ENCODE results near the gene TMEM139.
A peak's percentile ranks its signal among the peaks of the same experiment; 100 is the strongest.

The TMEM139 gene

DNA sequence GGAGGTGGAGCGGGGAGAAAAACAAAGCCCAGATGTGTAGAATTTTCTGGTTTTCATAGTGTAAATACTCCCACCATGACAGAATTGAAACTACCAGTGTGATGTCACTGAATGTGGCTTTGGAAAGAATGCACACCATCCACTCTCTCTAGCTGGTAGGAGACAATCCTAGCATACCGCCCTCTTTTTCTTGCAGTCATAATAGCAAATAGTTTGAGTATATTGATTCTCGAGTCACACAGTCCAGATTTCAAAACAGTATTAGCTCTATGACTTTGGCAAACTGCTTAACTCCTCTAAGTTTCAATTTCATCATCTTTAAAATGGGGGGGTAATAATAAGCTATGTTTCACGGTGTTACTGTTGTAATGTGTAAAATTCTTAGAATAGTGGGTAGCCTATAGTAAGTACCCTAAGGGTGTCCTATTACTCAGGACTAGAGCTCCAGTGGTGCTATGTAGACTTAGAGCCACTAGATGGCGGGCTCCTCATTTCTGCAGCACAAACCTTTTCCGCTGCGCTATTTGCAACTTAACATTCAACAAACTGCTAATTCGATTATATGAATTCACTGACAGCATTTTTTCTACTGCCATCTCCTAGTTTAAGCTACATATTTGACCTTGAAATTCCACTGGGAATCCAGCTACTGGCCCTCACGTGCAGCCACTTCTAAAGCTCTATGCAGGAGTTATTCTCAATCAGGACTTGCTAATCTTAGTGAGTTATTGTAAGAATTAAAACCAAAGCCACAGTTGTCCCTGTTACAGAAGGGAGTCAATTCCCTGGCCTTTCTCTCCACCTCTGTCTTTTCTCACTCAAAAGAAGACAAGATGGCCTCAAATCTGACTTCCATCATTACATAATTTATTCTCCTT lies 44.2 kb upstream of the TMEM139 start:
- TF ChIP-seq EZH2 (optimal IDR thresholded peaks at IDR 0.05; ENCODE audit: low read depth, low read length), result no peak
- TF ChIP-seq, protein P1, sequence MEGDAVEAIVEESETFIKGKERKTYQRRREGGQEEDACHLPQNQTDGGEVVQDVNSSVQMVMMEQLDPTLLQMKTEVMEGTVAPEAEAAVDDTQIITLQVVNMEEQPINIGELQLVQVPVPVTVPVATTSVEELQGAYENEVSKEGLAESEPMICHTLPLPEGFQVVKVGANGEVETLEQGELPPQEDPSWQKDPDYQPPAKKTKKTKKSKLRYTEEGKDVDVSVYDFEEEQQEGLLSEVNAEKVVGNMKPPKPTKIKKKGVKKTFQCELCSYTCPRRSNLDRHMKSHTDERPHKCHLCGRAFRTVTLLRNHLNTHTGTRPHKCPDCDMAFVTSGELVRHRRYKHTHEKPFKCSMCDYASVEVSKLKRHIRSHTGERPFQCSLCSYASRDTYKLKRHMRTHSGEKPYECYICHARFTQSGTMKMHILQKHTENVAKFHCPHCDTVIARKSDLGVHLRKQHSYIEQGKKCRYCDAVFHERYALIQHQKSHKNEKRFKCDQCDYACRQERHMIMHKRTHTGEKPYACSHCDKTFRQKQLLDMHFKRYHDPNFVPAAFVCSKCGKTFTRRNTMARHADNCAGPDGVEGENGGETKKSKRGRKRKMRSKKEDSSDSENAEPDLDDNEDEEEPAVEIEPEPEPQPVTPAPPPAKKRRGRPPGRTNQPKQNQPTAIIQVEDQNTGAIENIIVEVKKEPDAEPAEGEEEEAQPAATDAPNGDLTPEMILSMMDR (IDR thresholded peaks at IDR 0.05; ENCODE audit: low read length), result peak; percentile 98
- DNase-seq, result peak; percentile 82
- Histone ChIP-seq H3K9me2 (replicated peaks; ENCODE audit: insufficient read depth, low read length) (no peaks in the 10 kb centered on the region), H3K4me3 (ENCODE audit: low read length) (no peak overlapping the region), H3K27me3 (replicated peaks; ENCODE audit: insufficient read depth, low read length) (no peaks in the 10 kb centered on the region), H3K4me1 (ENCODE audit: low read length) (no peaks in the 10 kb centered on the region), H3K4me2 (ENCODE audit: low read depth, low read length) (no peak overlapping the region), H4K20me1 (ENCODE audit: insufficient read depth, low read length) (no peaks in the 10 kb centered on the region), H3K79me2 (ENCODE audit: low read length) (no peaks in the 10 kb centered on the region), H2AFZ (ENCODE audit: low read length) (no peak overlapping the region), H3K9ac (ENCODE audit: low read length) (no peak overlapping the region), H3F3A (ENCODE audit: insufficient read depth, low read length) (no peaks in the 10 kb centered on the region), H3K27ac (ENCODE audit: low read length) (no peak overlapping the region), H3K9me3 (replicated peaks; ENCODE audit: insufficient read depth, low read length) (no peaks in the 10 kb centered on the region), H3K36me3 (replicated peaks; ENCODE audit: insufficient read depth, low read length) (no peaks in the 10 kb centered on the region)

DNA sequence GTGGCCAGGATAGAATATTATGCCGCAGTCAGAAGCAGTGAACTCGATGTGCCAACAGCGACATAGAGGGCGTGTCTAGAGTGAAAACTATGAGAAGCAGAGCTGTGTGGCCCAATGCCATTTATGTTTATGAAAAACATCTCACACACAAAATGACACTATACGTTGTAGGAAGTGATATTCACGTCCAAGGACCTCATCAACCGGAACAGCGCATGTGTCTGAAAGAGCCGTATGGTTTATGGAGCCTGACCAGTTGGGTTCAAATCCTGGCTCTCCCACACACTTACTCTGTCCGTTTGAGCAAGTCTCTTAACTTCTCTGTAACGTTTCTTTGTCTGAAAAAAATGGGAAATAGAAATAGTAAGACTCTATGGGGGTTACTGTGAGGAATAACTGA lies 42.5 kb upstream of the TMEM139 start:
- Histone ChIP-seq H3K9ac (ENCODE audit: low read length) (no peak overlapping the region), H2AFZ (ENCODE audit: low read length) (no peak overlapping the region), H3K4me3 (ENCODE audit: low read length) (no peak overlapping the region), H3K9me2 (replicated peaks; ENCODE audit: insufficient read depth, low read length) (no peaks in the 10 kb centered on the region), H3K36me3 (replicated peaks; ENCODE audit: insufficient read depth, low read length) (no peaks in the 10 kb centered on the region), H3K4me1 (ENCODE audit: low read length) (peaks cover 5% of the 10 kb centered on the region; the same call in 1 of the 2 replicates), H3K79me2 (ENCODE audit: low read length) (no peaks in the 10 kb centered on the region), H4K20me1 (ENCODE audit: insufficient read depth, low read length) (no peaks in the 10 kb centered on the region), H3K4me2 (ENCODE audit: low read depth, low read length) (no peak overlapping the region), H3K27ac (ENCODE audit: low read length) (no peak overlapping the region), H3F3A (ENCODE audit: insufficient read depth, low read length) (no peaks in the 10 kb centered on the region), H3K27me3 (replicated peaks; ENCODE audit: insufficient read depth, low read length) (no peaks in the 10 kb centered on the region), H3K9me3 (replicated peaks; ENCODE audit: insufficient read depth, low read length) (no peaks in the 10 kb centered on the region)
- TF ChIP-seq EZH2phosphoT487 (IDR thresholded peaks at IDR 0.05; ENCODE audit: low read length), result no peak
- TF ChIP-seq, protein P1 (IDR thresholded peaks at IDR 0.05; ENCODE audit: low read length), result no peak
- no peak for TF ChIP-seq EZH2 (optimal IDR thresholded peaks at IDR 0.05; ENCODE audit: low read depth, low read length)
- no peak for DNase-seq

DNA sequence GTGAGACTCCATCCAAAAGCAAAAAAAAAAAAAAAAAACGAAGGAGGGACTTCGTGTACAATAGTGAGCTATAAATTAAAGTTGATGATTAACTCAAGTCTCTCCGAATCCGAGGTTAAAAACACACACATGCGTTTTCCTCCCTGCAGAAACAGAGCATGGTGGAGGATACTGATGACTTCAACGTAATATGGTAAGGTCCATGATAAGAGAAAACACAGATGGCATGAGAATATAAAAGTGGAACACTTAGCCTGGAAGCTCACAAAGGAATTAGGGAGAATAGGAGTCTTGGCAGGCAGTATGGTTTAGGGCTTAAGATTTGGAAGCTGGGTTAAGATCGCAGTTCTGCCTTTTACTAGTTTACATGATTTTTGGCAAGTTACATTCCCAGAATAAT lies 41.6 kb upstream of the TMEM139 start:
- Histone ChIP-seq H3K4me2 (ENCODE audit: low read depth, low read length) (no peak overlapping the region), H3K79me2 (ENCODE audit: low read length) (no peaks in the 10 kb centered on the region), H3K4me1 (ENCODE audit: low read length) (peaks cover 5% of the 10 kb centered on the region; the same call in 1 of the 2 replicates), H3K9me2 (replicated peaks; ENCODE audit: insufficient read depth, low read length) (no peaks in the 10 kb centered on the region), H3K4me3 (ENCODE audit: low read length) (no peak overlapping the region), H2AFZ (ENCODE audit: low read length) (no peak overlapping the region), H4K20me1 (ENCODE audit: insufficient read depth, low read length) (no peaks in the 10 kb centered on the region), H3F3A (ENCODE audit: insufficient read depth, low read length) (no peaks in the 10 kb centered on the region), H3K27ac (ENCODE audit: low read length) (no peak overlapping the region), H3K36me3 (replicated peaks; ENCODE audit: insufficient read depth, low read length) (no peaks in the 10 kb centered on the region), H3K27me3 (replicated peaks; ENCODE audit: insufficient read depth, low read length) (no peaks in the 10 kb centered on the region), H3K9me3 (replicated peaks; ENCODE audit: insufficient read depth, low read length) (no peaks in the 10 kb centered on the region), H3K9ac (ENCODE audit: low read length) (no peak overlapping the region)
- TF ChIP-seq, protein P1 (IDR thresholded peaks at IDR 0.05; ENCODE audit: low read length), result no peak
- TF ChIP-seq EZH2 (optimal IDR thresholded peaks at IDR 0.05; ENCODE audit: low read depth, low read length), result no peak
- no peak for TF ChIP-seq EZH2phosphoT487 (IDR thresholded peaks at IDR 0.05; ENCODE audit: low read length)
- DNase-seq, result no peak

Measured in MM.1S (cell line).